HepG2 (cell line): Measurements from ENCODE around the gene REELD1. TPM values are rescaled to one million over a fixed set of nuclear protein-coding genes. Genes with fewer than 3 reads are reported as not detected.

Experiments used
- ATAC-seq: fragments of 200-7000 bp; cut with Tn5 transposase; 3 replicates; pipeline ENCODE4 v1.9.1; 2020; ENCODE audit warnings: mild to moderate bottlenecking, moderate library complexity
- BruUV-seq: library from RNA; stranded (reverse); fragments of 400-500 nt; replicated peaks from 2 replicates; lab custom pipeline; 2021; lab: Mats Ljungman, UMichigan
- CTCF ChIA-PET: fragments of 300-600 bp; formaldehyde crosslinking; extraction: SDS; loops from one replicate; lab custom pipeline; 2021; ENCODE audit warnings: low total read pairs, inconsistent platforms, low intra/inter-chr PET ratio; lab: Yijun Ruan, JAX
- POLR2A ChIA-PET: fragments of 350-600 bp; sonication (Branson Sonifier 250); formaldehyde crosslinking; loops from one replicate; lab custom pipeline; 2020; ENCODE audit warnings: antibody characterized with exemption, inconsistent platforms; lab: Yijun Ruan, JAX
- DNase-seq: peaks from one replicate; pipeline ENCODE4 v3.0.0-alpha.2; 2015; ENCODE audit warnings: low spot score
- FAIRE-seq: peaks from 3 replicates; lab custom pipeline; 2011; peaks lifted over from hg19 to GRCh38; lab: Jason Lieb, UNC
- H2AFZ ChIP-seq: one replicate; pipeline ENCODE4 v1.6.1; 2011; ENCODE audit warnings: low read length, inconsistent platforms
- H3K27ac ChIP-seq: fragments of 300-600 bp; 3 replicates; pipeline ENCODE4 v1.8.0; 2011; ENCODE audit warnings: mixed run types, mild to moderate bottlenecking, mixed read lengths, low read length, inconsistent platforms; ENCODE audit not compliant: insufficient read depth; ENCODE audit errors: extremely low read length
- H3K27me3 ChIP-seq, 2 experiments: fragments of 200-600 bp in 1 of 2; 2 replicates in 1 of 2; 3 replicates in 1 of 2; pipeline versions ENCODE4 v1.6.0 to v1.8.0; 2011; ENCODE audit warnings: low read length in 2 of 2, mild to moderate bottlenecking in 2 of 2, moderate library complexity in 2 of 2, inconsistent platforms in 1 of 2; ENCODE audit not compliant: insufficient read depth in 2 of 2, control insufficient read depth in 1 of 2
- H3K36me3 ChIP-seq, 2 experiments: fragments of 200-600 bp in 1 of 2; replicated peaks in 1 of 2; 2 replicates in 1 of 2; 3 replicates in 1 of 2; pipeline versions ENCODE4 v1.5.1 to v1.8.0; 2011; ENCODE audit warnings: low read length in 2 of 2, inconsistent platforms in 1 of 2; ENCODE audit not compliant: insufficient read depth in 2 of 2, control insufficient read depth in 1 of 2
- H3K4me1 ChIP-seq: 2 replicates; pipeline ENCODE4 v1.5.1; 2012; ENCODE audit warnings: low read length, inconsistent platforms; ENCODE audit not compliant: insufficient read depth
- H3K4me2 ChIP-seq: 2 replicates; pipeline ENCODE4 v1.6.0; 2011; ENCODE audit warnings: low read depth, low read length, inconsistent platforms
- H3K4me3 ChIP-seq, 3 experiments: fragments of 200-600 bp in 1 of 3; sonication (generic), shearing (Covaris generic) in 1 of 3; replicated peaks in 1 of 3; 2 replicates each; pipeline ENCODE4 v1.5.1; 2011 to 2016; ENCODE audit warnings: low read length in 3 of 3, inconsistent platforms in 2 of 3, low read depth in 2 of 3, mild to moderate bottlenecking in 2 of 3, control low read depth in 1 of 3, mixed read lengths in 1 of 3; ENCODE audit not compliant: insufficient read depth in 1 of 3
- H3K79me2 ChIP-seq: one replicate; pipeline ENCODE4 v1.6.1; 2011; ENCODE audit warnings: low read length, inconsistent platforms; ENCODE audit not compliant: insufficient read depth
- H3K9ac ChIP-seq: 2 replicates; pipeline ENCODE4 v1.6.0; 2011; ENCODE audit warnings: mild to moderate bottlenecking, low read depth, low read length, inconsistent platforms; ENCODE audit not compliant: insufficient read depth
- H3K9me3 ChIP-seq: 2 replicates; pipeline ENCODE4 v1.5.1; 2012; ENCODE audit warnings: mild to moderate bottlenecking, low read length
- H4K20me1 ChIP-seq: 2 replicates; pipeline ENCODE4 v1.6.0; 2011; ENCODE audit warnings: inconsistent platforms, mild to moderate bottlenecking, low read length, moderate library complexity; ENCODE audit not compliant: insufficient read depth
- HNRNPL ChIP-seq: fragments of 200-400 bp; formaldehyde crosslinking; IDR thresholded peaks from 2 replicates; pipeline ENCODE4 v1.6.1; 2017; ENCODE audit warnings: mild to moderate bottlenecking, low read depth, low read length
- NR2F1 ChIP-seq, 2 experiments: fragments of 450-650 bp in 1 of 2; formaldehyde crosslinking in 1 of 2; IDR thresholded peaks; 2 replicates each; pipeline versions ENCODE4 v1.5.0 to v1.6.1; 2016 to 2020; ENCODE audit warnings: mild to moderate bottlenecking in 1 of 2, missing compliant biosample characterization in 1 of 2, missing genetic modification reagents in 1 of 2, moderate library complexity in 1 of 2
- TBL1XR1 ChIP-seq: fragments of 150-350 bp; IDR thresholded peaks from 2 replicates; pipeline ENCODE4 v1.6.1; 2014; ENCODE audit warnings: borderline replicate concordance, low read length; ENCODE audit not compliant: partially characterized antibody
- ZBTB21 ChIP-seq: sonication (generic); formaldehyde crosslinking; IDR thresholded peaks from 2 replicates; pipeline ENCODE4 v1.4.0; 2020; ENCODE audit warnings: missing genetic modification reagents
- ZNF30 ChIP-seq: sonication (generic); formaldehyde crosslinking; IDR thresholded peaks from 2 replicates; pipeline ENCODE4 v1.5.0; 2020; ENCODE audit warnings: mild to moderate bottlenecking, missing genetic modification reagents
- ZNF34 ChIP-seq: sonication (generic); formaldehyde crosslinking; IDR thresholded peaks from 2 replicates; pipeline ENCODE4 v1.4.0; 2020; ENCODE audit warnings: mild to moderate bottlenecking, missing genetic modification reagents, borderline replicate concordance
- ZNF44 ChIP-seq: sonication (generic); formaldehyde crosslinking; IDR thresholded peaks from 2 replicates; pipeline ENCODE4 v1.5.1; 2020; ENCODE audit warnings: mild to moderate bottlenecking, missing genetic modification reagents
- ZNF660 ChIP-seq: sonication (generic); formaldehyde crosslinking; IDR thresholded peaks from 2 replicates; pipeline ENCODE4 v1.5.1; 2020; ENCODE audit warnings: mild to moderate bottlenecking, low read depth, missing genetic modification reagents, borderline replicate concordance
- ZNF839 ChIP-seq: sonication (generic); formaldehyde crosslinking; IDR thresholded peaks from 2 replicates; pipeline ENCODE4 v1.4.0; 2020; ENCODE audit warnings: missing genetic modification reagents, mild to moderate bottlenecking, borderline replicate concordance
- WGBS: methylation state at CpG from one replicate; pipeline ENCODE4 v1.1.6; 2017; ENCODE audit warnings: low lambda C conversion rate; 5-methylcytosine and 5-hydroxymethylcytosine counted together
- in situ Hi-C: cut with HindIII; loops from 2 replicates; pipeline ENCODE4 v1.10.0; 2017; ENCODE audit warnings: low pct_unique_long_range_greater_than_20kb; ENCODE audit not compliant: extremely low pct_ligation_motif_present
- intact Hi-C: fragments of 100-400 bp; cut with micrococcal nuclease; formaldehyde crosslinking; loops from one replicate; pipeline ENCODE4 v1.10.0; 2022; ENCODE audit not compliant: unreplicated experiment
- polyA plus RNA-seq, 8 experiments: library from polyadenylated mRNA; depleted of rRNA in 3 of 8; stranded (reverse) in 7 of 8; unstranded in 1 of 8; fragments of >200 nt; fragmentation: Illumina TruSeq in 4 of 8; extraction: Trizol in 4 of 8; gene quantifications; 2 replicates each; pipeline versions ENCODE4 v1.2.1 to v1.2.3, GENCODE V29; 2011 to 2016; ENCODE audit warnings: low read depth in 4 of 8, missing spikeins in 1 of 8, mixed read lengths in 1 of 8; ENCODE audit not compliant: insufficient read depth in 1 of 8
- total RNA-seq, 5 experiments: library from RNA; depleted of rRNA; stranded (reverse); fragments of >200 nt; fragmentation: Illumina TruSeq; extraction: Trizol; gene quantifications; 2 replicates each; pipeline ENCODE4 v1.2.3, GENCODE V29; 2016; ENCODE audit warnings: low read depth in 1 of 5
- TF ChIP-seq, protein P1 (sequence below): sonication (generic); formaldehyde crosslinking; conservative IDR thresholded peaks from 2 replicates; pipeline ENCODE4 v1.4.0; 2020; ENCODE audit warnings: missing genetic modification reagents

Gene REELD1
- total and polyA plus RNA-seq, 2 of the 13 experiments (the other 11 are each of a cell fraction or from before 2014, with no cell fraction given), result 0.04 to 0.26 TPM

DNA sequence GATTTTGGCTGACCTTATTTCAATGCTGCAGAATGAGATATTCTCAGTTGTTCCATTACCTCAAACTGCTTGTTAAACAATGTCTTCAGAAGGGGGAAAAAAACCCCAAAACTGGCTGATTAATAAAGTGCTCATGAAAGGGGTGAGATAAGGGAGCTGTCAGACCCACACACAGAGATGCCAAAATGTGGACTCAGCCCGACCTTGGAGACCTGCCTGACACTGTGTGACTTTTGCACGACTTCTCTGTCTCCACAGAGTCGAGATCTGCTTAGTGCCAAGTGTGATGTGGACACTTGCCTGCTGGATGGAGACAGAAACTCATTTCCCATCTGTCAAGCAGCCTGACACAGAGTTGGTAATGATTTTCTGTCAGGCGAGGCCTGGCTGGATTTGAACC is 31.5 kb downstream of the REELD1 start:
- Histone ChIP-seq H3K36me3 (no peaks in the 10 kb centered on the region), H3K9ac (no peak overlapping the region), H4K20me1 (no peaks in the 10 kb centered on the region), H3K79me2 (no peaks in the 10 kb centered on the region), H3K4me3 (no peak overlapping the region), H3K4me1 (peaks cover 22% of the 10 kb centered on the region), H3K27me3 (no peaks in the 10 kb centered on the region; a peak in 1 of 5 replicates), H3K27ac (no peak overlapping the region), H2AFZ (no peak overlapping the region), H3K9me3 (no peaks in the 10 kb centered on the region), H3K4me2 (no peak overlapping the region)
- ChIA-PET POLR2A (no interaction called here), CTCF (no interaction called here)
- TF ChIP-seq ZNF660 (CRISPR knock-in tag) (no peak), ZNF839 (CRISPR knock-in tag) (no peak), ZBTB21 (no peak), TBL1XR1 (no peak)
- TF ChIP-seq, protein P1, sequence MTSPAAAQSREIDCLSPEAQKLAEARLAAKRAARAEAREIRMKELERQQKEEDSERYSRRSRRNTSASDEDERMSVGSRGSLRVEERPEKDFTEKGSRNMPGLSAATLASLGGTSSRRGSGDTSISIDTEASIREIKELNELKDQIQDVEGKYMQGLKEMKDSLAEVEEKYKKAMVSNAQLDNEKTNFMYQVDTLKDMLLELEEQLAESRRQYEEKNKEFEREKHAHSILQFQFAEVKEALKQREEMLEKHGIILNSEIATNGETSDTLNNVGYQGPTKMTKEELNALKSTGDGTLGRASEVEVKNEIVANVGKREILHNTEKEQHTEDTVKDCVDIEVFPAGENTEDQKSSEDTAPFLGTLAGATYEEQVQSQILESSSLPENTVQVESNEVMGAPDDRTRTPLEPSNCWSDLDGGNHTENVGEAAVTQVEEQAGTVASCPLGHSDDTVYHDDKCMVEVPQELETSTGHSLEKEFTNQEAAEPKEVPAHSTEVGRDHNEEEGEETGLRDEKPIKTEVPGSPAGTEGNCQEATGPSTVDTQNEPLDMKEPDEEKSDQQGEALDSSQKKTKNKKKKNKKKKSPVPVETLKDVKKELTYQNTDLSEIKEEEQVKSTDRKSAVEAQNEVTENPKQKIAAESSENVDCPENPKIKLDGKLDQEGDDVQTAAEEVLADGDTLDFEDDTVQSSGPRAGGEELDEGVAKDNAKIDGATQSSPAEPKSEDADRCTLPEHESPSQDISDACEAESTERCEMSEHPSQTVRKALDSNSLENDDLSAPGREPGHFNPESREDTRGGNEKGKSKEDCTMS (CRISPR knock-in tag), result no peak
- intact Hi-C loops, result no loop called here
- in situ Hi-C loops, result no loop called here
- WGBS, result 17% methylated on average over 2 of the region's 4 CpGs
- DNase-seq (no peak), FAIRE-seq (no peak), ATAC-seq (no peak)
- BruUV-seq, result no TSS peak

DNA sequence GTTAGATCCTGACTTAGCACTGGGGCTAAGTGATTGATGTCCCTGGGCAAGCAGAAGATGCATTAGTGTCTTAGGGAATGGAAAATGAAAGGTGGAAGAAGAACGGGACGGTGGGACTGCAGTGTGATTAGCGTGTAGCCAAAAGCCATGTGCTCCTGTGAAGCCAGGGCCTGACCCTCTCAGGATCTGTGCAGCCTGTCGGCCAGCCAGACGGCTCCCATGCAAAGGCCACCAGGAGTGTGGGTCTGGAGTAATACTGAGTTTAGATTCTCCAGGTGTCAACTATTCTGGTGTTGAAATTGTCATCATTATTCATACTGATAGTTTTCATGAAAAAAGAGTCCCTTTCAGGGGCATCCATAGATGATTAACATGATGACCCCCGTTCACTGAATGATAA is 32.0 kb downstream of the REELD1 start:
- intact Hi-C loops (no loop called here), in situ Hi-C loops (no loop called here)
- Histone ChIP-seq H3K27me3 (no peaks in the 10 kb centered on the region; a peak in 1 of 5 replicates), H3K4me2 (no peak overlapping the region), H3K27ac (no peak overlapping the region), H3K4me3 (no peak overlapping the region)
- TF ChIP-seq HNRNPL (no peak), ZNF30 (CRISPR knock-in tag) (no peak), NR2F1 (CRISPR knock-in tag; IDR thresholded peaks at IDR 0.05) (no peak), ZNF44 (CRISPR knock-in tag) (no peak), ZNF34 (CRISPR knock-in tag) (no peak)
- TF ChIP-seq, all 625 proteins: peak for 0
- Histone ChIP-seq H2AFZ (no peak overlapping the region), H3K36me3 (no peaks in the 10 kb centered on the region), H3K79me2 (no peaks in the 10 kb centered on the region), H3K9me3 (no peaks in the 10 kb centered on the region), H3K9ac (no peak overlapping the region), H4K20me1 (no peaks in the 10 kb centered on the region), H3K4me1 (peaks cover 17% of the 10 kb centered on the region)
- ATAC-seq (no peak), DNase-seq (no peak), FAIRE-seq (no peak)
- WGBS, result 32% methylated on average over 6 of the region's 6 CpGs
- BruUV-seq, result no TSS peak
- POLR2A ChIA-PET, result no interaction called here
- CTCF ChIA-PET, result no interaction called here
